ENCODE measurements around the gene SELENOW.

Gene SELENOW

DNA sequence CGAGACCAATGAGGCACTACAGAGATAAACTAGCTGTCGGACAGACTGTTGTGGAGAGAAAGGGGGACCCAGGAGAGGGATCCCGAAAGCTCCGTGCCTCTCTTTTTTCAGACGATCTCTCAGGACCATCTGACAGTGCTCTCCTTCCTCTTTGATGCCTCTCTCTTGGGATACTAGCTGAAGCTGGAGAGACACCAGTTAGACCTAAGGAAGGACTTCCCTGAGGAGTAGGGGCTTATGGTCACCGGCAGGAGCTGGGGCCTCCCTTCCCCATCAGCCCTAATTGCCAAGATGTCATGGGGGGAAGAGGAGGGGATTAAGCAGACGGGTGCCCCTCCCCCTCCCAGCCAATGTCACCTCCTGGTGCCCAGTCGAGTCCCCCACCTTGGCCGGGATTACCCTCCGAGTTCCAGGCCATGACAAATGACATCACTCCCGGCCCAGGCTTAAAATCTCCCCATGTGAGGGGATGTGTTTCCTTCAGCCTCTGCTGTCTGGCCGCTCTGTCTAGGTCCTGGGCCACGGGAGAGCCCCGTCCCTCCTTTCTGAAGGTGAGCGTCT, 43.0 kb downstream of the SELENOW start, which contains the start of gene CRX:
Gene CRX (plus strand): TSS at position 478 of the 561 bp plus-strand sequence. CDS start 12,507 bp downstream, outside the sequence.
- DNase-seq: no peak
- no peak for ATAC-seq

DNA sequence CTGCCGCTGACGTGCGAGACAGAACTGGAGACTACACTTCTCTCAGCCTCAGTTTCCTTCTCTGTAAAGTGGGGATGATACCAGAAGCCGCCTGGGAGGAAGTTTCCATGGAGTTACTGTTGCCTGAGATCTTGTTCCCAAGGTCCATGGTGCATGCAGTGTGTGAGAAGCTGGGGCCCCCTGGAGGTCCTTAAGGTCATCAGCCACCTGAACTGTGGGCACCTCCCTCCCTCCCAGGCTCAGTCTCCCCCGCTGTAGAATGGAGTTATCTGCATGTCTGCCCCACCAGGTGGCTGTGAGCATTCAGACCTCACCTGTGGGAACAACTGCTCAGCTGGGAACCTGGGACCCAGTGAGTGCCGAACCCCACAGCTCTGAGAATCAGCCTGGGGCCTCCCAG, 45.9 kb downstream of the SELENOW start:
- ATAC-seq (no peak), DNase-seq (no peak)

DNA sequence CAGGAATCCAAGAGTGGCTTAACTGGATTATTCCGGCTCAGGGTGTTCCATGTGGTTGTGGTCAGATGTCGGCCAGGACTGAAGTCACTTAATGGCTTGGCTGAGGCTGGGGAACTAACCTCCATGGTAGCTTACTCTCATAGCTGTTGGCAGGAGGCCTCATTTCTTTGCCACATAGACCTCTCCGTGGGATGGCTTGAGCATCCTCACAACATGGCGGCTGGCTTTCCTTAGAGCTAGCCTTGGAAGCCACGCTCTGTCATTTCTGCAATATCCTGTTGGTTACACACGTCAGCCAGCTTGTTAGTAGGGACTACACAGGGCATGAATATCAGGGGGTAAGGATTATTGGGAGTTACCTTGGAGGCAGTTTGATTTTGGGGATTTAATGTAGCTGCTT, 48.3 kb downstream of the SELENOW start:
- DNase-seq (no peak), ATAC-seq (no peak)

DNA sequence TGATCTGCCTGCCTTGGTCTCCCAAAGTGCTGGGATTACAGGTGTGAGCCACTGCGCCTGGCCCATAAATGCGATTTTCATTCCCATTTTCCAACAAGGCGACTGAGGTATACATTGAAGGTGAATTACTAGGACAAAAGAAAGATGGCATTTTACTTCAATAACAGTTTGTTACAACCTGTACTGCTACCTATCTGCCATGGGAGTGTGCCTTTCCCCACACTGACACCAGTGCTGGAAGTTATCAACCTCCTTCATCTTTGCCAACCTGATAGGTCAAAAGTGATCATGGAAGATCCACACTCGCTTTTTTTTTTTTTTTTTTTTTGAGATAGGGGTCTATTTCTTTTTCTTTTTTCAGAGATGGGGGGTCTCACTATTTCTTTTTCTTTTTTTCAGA, 54.2 kb downstream of the SELENOW start:
- ATAC-seq: no peak
- DNase-seq: no peak

All from stimulated activated naive CD8-positive, alpha-beta T cell treated with anti-CD3 and anti-CD28 coated beads, Interleukin-15, Interleukin-2, amounts not matched to agents 100 U/mL and 50 U/mL, for 24 hours (primary cell).